Esophagus squamous epithelium (tissue), 4 donors: Measurements from ENCODE around the gene GPA33.

ENCODE experiments used
- POLR2A ChIP-seq, 4 donors: fragments of 450-650 bp; IDR thresholded peaks; one replicate each; pipeline ENCODE4 v1.6.1; 2017; ENCODE audit warnings: antibody characterized with exemption in 4 of 4, mild to moderate bottlenecking in 4 of 4, moderate library complexity in 3 of 4
- TF ChIP-seq, protein P1 (sequence below), 6 experiments: fragments of 450-650 bp in 4 of 6; fragments of 200-600 bp in 2 of 6; sonication (generic) in 2 of 6; IDR thresholded peaks; one replicate each; pipeline ENCODE4 v1.5.1; 2016 to 2019; ENCODE audit warnings: antibody characterized with exemption in 6 of 6, mild to moderate bottlenecking in 4 of 6, moderate library complexity in 4 of 6

DNA sequence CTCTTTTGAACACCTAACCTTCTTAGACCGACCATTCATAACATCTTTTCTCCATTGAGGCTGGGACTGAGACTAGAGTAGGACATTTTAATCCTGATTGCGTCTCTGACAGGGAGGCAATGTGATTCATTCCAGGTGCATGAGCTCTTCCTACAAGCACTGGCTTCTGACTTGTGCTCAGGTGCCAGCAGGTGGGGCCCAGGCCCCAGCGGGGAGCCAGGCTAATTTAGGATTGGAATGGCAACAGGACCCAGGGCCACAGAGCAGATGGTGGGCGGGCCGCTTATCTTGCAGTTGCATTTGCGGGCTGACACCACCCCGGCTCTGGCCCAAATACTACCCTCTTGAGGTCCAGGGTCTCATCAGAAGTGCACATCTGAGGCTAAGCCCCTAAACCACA, 4.1 kb downstream of the GPA33 start:
- TF ChIP-seq, protein P1, sequence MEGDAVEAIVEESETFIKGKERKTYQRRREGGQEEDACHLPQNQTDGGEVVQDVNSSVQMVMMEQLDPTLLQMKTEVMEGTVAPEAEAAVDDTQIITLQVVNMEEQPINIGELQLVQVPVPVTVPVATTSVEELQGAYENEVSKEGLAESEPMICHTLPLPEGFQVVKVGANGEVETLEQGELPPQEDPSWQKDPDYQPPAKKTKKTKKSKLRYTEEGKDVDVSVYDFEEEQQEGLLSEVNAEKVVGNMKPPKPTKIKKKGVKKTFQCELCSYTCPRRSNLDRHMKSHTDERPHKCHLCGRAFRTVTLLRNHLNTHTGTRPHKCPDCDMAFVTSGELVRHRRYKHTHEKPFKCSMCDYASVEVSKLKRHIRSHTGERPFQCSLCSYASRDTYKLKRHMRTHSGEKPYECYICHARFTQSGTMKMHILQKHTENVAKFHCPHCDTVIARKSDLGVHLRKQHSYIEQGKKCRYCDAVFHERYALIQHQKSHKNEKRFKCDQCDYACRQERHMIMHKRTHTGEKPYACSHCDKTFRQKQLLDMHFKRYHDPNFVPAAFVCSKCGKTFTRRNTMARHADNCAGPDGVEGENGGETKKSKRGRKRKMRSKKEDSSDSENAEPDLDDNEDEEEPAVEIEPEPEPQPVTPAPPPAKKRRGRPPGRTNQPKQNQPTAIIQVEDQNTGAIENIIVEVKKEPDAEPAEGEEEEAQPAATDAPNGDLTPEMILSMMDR (IDR thresholded peaks at IDR 0.05) = no peak
- no peak for TF ChIP-seq POLR2A (IDR thresholded peaks at IDR 0.05)
